CD4-positive, alpha-beta T cell treated with Interleukin-4 for 1 hour (primary cell): Measurements from ENCODE around the gene RAMP1.
"Not testable (repeated sequence)": the region's sequence is repeated elsewhere in the genome, so short reads cannot be mapped to it uniquely, and the experiment has no call there.

Experiments used
- DNase-seq, 2 donors: peaks; one replicate each; pipeline ENCODE4 v3.0.0-alpha.2; 2020 to 2022

RAMP1 gene

DNA sequence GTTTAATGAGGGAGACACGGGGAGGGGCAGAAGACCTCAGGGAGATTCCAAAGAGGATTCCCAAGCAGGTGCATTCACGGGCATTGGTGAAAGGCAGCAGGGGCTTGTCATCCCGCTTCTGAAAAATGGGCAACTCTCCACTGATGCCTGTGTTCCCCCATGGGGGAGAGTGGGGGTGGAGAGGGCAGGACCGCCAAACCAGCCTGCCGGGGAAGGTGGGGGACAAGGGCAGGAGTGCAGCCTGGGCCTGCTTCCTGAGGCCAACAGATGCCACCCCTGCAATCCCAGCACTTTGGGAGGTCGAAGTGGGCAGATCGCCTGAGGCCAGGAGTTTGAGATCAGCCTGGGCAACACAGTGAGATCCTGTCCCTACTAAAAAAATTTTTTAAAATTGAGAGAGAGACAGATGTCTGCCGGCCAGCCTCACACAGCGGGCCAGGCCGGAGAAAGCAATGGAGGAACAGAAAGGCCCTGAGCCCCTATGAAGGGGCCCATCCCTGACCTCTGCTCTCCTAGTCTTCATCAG is 62.6 kb downstream of the RAMP1 start:
- DNase-seq: no peak

DNA sequence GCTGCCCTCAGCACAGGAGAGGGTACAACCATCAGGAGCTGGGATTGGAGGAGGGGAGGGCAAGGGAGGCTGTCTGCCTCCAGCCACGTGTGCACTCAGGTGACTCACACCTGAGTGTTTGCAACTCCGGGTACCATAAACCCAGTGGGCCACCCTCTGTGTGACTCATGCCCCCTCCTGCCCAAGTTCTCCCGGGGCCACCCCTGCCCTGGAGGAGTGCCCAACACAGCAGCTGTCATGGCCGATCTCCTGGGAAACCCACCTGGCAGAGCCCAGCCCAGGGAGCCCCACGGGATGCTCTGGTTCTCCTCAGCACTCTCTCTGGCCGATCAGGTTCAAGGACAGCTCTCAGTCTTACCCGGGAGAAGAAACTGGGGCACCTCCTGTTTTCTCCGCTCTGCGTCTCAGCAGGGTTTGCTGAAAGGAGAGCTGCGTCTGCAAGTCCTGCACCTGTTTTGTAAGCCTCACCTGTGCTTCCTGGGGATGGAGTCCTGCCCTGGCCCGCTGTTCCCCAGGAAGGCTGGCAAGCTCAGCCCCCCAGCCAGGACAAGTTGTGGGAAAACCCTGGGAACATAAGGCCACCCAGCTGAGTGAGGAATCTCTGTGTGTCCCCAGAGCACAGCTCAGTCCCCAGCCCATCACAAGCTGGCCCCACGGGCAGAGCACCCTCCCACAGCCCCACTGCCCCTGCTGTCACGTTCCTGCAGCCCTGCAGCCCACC is 63.4 kb downstream of the RAMP1 start:
- no peak for DNase-seq

DNA sequence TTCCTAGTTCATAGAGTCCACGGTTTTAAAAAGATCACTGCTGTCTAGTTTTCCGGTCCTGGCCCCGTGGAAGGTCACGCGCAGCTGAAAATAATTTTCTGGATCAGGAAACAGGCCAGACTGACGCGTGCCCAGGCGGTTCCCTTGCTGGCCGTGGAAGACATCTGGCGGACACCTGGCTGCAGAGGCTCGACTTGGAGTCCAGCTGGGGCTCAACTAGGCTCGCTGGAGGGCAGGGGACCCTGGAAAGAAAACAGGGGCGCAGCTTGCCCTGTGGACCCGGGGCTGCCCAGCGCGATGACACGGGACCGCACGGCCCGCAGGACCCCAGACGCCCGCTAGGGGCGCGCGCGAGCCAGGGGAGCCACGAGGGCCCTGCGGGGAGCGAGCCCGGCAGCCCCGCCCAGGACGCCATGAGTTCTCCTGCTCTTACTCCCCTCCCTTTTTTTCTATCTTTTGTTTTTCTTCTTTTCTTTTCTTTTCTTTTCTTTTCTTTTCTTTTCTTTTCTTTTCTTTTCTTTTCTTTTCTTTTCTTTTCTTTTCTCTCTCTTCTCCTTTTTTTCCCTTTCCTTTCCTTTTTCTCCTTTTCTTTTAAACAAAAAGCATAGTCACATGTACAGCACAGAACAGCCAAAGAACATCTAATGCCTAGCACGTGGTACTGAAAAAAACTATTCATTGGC is 64.2 kb downstream of the RAMP1 start:
- DNase-seq: peak; percentile 74 to 77

DNA sequence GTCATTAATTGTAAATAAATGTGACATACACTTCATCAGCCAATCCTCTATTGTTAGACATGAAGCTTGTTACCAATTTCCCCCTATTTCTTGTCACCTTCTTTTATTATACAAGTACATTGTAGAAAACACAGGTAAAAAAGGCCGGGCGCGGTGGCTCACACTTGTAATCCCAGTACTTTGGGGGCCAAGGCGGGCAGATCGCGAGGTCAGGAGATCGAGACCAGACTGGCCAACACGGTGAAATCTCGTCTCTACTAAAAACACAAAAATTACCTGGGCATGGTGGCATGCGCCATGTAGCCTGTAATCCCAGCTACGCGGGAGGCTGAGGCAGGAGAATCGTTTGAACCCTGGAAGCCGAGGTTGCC is 64.7 kb downstream of the RAMP1 start:
- DNase-seq: no peak

DNA sequence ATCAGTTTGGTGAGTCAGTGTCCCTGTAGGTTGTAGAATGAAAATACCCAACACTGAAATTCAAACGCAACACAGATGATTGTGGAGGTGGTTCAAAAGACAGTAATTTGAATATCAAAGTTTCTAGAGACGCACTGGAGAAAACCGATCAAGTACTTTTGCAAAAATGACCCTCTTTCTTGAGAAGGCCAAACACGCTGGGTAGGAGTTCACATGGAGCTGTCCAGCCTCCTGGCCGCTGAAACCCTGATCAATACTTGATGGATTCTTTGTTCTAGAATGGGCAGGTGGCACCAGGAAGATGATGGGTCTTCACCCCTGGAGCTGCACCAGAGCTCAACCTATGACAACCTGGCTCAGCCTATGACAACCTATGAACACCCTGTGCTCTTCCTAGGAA is 67.7 kb downstream of the RAMP1 start:
- DNase-seq: no peak

DNA sequence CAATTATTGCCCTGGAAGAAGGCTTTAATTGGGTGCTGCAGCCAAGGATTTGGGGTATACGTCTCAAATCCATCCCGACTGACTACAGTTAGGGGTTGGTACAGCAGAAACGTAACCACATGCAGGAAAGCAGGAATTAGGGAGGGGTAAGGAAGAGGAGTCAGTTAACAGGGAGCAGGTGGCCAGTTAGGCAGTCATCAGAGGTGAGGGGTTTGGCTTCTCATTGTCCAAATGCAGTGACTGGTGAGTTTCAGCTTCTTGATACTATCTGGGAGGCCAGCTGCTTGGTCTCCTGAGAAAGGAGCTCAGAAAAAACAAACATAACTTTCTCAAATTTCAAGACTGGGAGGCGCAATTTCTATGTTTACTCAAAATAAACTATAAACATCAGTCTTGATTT is 68.6 kb downstream of the RAMP1 start:
- no peak for DNase-seq

DNA sequence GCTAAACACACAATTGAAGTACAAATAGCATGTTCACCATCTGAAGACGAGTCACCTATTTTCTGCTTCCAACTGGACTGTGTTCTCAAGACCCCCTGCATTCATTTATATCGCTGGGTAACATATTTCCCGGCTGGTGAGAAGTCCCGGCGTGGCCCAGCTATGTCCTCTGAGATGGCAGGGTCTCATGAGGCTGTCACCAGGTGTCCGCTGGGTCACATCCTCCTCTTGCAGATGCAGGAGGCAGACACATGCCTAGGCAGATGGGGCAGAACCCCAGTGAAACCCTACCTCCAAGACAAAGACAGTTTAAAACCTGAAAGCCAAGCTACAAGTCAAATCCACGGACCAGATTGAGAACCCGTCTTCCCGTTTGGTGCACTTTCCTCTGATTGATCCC is 70.6 kb downstream of the RAMP1 start:
- DNase-seq: no peak

DNA sequence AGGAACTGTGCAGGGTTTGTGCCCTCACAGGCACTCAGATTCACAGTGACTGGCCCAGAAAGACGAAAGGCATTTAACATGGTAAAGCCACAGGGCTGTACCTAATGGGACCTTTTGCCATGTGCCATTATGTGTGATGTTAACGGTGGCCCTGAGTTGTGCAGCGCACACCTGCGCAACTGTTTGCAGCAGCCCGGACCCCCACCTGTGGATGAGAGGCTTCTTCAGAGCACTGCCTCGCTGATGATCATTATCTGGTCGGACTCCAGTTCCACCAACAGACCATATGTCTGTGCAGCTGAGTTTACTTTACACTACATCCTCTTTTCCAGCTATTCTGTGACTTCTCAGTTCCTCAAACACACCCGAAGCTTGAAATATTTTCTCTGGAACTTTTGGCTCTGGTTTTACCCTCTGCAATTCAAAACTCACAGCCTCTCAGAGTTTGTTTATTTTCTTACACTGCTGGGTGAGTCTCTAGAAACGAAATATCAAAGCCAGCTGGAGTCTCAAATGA is 71.8 kb downstream of the RAMP1 start:
- DNase-seq: no peak

DNA sequence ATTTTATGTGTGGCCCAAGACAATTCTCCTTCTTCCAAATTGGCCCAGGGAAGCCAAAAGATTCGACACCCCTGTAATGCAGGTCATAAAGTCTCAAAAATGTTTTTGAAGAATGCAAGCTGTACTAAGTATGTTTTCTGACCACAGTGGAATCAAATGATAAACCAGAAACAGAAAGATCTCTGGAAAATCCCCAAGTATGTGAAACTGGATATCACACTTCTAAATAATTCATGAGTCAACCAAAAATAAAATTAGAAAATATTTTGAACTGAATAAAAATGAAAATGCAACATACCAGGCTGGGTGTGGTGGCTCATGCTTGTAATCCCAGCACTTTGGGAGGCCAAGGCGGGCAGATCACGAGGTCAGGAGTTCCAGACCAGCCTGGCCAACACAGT is 73.3 kb downstream of the RAMP1 start:
- DNase-seq: no peak

DNA sequence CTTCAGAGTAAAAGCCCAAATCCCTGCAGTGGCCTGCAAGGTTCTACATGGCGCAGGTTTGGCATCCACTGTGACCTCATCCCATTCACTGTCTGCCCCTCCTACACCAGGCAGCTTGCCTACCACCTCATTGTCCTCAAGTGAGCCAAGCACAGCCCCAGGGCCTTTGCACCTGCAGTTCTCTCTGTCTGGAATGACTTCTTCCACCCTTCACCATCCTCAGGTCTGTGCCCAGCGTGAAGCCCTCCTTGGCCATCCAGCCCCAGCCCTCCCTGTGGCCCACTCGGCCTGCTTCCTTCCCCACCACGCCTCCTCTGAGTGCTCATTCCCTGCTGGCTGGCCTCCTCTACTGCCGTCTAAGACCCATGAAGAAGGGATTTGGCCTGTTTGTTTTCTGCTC is 74.8 kb downstream of the RAMP1 start:
- DNase-seq: no peak

DNA sequence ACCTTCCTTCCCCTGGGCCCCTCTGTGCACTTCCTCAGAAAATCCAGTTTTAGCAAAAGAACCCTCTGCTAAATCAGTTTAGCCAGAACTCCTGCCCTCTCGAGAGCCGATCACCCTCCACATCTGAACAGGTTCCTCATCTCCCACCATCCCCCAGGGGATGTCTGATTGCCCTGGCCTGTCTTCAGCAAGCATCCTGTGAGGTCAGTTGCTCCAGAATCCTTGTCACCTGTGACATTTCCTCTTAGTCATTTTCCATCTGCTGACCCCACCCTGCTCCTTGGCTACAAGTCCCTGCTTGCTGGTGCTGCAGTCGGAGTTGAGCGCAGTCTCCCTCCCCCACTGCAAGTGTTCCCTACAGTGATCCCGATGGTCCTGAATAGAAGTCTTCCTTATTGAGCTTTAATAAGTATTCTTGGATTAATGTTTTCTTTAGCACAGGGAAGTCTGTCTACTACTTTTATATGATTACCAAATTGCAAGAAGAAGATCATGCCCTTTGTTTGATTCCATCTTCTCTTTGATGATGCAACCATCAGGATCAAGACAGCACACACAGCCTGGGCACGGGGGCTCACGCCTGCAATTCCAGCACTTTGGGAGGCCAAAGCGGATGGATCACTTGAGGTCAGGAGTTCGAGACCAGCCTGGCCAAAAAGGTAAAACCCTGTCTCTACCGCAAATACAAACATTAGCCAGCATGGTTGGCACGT is 76.5 kb downstream of the RAMP1 start:
- DNase-seq: no peak

DNA sequence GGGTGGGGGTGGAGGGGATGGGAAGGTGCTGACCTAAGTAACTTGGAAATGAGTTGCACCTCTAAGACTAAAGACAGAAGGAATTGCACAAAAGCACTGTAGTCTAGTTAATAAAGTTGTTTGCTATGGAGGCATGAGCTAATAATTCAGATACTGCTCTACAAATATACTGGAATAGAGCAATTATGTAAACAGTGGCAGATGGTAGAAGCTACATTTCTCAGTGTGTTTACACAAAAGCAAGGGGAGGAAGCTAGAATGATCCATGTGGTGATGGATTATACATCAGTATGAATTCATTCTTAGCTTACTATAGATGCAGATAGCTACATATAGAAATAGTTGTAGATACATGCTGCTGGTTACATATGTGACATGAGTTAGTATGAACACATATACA is 79.8 kb downstream of the RAMP1 start:
- DNase-seq: no peak

DNA sequence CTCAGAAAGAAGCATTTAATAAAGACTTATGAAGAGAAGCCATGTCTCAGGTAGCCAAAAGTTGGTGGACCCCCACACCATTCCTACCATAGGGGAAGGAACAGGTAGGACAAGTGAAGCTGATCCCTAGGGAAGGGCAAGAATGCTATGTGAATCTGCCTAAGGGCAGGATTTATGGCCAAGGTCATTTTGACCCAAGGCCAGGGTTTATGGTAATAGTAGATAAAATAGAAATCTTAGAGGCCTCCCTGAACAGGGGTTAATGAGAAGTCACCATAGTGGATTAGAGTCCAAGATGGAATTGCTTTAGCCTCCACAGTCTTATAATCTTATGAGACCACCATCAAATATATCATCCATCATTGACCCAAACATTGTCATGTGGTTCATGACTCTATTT is 81.4 kb downstream of the RAMP1 start:
- no peak for DNase-seq

DNA sequence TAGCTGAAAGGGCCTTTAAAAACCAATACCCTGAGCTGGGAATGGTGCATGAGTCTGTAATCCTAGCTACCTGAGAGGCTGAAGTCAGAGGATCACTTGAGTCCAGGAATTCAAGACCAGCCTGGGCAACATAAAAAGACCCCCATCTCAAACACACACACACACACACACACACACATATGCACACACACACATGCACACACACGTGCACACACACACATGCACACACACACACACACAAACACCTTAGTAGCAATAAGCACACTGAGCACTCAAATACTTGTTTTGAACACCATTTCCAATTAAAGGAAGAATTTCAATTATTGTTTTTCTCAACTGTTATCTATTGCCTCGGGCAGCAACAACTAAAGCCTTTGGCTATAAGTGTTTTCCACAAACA is 81.8 kb downstream of the RAMP1 start:
- no peak for DNase-seq

DNA sequence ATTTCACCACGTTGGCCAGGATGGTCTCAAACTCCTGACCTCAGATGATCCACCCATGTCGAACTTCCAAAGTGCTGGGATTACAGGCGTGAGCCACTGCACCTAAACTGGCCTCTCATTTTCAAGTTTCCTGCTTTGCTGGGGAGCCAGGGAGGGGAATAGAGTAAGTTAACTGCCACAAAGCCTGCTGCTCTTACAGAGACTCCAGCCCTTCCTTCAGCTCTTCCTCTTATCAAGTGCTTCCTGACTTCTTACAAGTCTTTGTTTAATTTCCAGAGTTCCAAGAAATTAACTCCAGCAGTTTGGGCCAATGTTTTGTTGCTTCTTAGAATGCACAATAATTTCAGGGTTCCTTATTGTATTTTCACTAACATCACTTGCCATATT is 83.1 kb downstream of the RAMP1 start:
- DNase-seq: no peak

DNA sequence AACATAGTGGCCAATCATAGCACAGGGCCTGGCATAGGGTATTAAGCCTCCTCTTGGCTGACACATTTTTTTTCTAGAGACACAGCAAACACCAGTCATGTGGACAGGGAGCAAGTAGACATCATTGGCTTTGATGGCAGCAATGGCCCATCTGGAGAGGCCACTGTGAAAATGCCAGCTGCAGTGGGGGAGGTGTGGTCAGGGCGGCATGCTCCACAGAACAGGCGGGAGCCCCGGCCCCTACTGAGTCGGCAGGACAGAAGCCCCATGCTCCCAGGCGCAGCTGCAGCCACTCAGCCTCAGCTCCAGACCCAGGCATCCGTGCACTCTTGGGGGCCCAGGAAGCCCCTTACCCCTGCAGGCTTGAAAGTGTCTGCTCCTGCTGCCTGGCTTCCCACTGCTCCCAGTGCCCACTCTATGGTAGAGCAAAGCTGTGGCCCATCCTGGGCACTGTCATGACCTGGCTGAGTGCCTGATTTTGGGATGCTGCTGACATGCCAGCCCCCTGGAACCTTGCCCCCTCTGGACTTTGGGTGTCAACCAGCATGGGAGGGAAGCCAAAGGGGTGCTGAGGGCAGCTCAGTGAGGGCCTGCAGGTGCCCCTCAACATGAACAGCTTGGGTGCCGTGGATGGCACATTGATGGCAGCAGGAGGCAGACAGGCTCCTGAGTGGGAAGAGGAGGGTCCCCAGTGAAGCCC is 84.1 kb downstream of the RAMP1 start:
- no peak for DNase-seq

DNA sequence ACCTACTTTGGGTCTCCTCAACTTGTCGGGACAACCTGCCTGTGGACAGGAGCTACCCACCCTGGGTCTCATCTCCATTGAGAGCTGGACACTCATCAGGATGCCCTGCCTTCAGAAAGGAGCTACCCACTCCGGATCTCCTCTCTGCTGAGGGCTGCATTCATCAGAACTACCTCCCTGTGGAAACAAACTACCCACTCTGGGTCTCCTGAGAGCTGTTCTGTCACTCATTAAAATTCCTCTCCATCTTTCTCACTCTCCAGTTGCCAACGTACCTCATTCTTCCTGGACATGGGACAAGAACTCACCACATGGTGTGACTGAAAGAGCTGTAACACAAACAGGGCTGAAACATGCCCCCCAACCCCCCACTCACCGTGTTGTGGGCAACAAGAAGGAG is 84.9 kb downstream of the RAMP1 start:
- no peak for DNase-seq

DNA sequence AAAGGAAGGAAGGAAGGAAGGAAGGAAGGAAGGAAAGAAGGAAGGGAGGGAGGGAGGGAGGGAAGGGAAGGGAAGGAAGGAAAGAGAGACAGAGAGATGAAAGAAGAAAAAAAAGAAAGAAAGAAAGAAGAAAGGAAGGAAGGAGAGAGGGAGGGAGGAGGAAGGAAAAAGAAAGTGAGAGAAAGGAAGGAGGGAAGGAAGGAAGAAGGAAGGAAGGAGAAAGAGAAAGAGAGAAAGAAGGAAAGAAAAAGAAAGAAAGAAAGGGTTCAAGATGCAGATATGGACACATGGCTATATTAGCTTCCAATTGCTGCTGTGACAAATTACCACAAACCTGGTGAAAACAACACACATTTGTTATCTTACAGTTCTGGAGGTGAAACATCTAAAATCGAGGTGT is 87.0 kb downstream of the RAMP1 start:
- no peak for DNase-seq

DNA sequence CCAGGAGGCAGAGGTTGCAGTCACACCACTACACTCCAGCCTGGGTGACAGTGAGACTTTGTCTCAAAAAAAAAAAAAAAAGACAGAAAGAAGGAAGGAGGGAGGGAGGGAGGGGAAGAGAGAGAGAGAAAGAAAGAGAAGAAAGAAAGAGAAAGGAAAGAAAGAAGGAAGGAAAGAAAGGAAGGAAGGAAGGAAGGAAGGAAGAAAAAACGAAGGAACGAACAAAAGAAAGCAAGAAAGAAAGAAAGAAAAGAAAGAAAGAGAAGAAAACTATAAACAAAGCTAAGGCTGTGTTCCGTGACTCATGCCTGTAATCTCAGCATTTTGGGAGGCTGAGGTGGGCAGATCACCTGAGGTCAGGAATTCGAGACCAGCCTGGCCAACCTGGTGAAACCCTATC is 91.9 kb downstream of the RAMP1 start:
- DNase-seq: not testable (repeated sequence)

DNA sequence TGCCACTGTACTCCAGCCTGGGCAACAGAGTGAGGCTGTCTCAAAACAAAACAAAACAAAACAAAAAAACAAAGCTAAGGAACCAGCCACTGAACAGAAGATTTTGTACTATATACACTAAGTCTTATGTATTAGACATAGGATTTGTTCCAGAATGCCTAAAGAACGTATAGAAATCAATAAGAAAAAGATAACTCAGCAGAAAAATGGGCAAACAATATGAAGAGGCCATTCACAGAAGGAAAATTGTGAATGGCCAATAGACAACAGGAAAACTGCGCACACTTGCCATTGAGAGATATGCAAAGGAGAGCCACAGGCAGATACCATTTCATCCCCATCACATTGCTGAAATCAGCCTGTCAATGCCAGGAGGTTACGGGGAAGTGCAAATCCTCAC is 92.5 kb downstream of the RAMP1 start:
- DNase-seq: no peak

DNA sequence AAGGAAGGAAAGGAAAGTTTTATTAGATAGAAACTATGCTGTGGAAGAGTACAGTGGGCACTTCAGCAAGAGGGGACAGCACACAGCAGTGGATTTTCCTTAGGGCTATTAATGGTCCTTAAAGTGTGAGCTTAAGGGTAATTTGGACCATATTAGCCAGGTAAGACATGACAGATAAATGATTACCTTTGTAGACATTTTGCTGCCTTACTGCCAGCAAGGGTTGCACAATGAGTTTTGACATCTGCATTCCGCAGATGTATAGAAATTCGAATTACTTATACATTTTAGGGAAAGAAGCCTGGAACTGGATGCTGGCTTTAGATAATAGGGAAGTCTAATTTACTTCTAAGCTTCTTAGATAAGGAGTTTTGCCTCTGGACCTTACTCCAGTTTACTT is 93.4 kb downstream of the RAMP1 start:
- DNase-seq: no peak

DNA sequence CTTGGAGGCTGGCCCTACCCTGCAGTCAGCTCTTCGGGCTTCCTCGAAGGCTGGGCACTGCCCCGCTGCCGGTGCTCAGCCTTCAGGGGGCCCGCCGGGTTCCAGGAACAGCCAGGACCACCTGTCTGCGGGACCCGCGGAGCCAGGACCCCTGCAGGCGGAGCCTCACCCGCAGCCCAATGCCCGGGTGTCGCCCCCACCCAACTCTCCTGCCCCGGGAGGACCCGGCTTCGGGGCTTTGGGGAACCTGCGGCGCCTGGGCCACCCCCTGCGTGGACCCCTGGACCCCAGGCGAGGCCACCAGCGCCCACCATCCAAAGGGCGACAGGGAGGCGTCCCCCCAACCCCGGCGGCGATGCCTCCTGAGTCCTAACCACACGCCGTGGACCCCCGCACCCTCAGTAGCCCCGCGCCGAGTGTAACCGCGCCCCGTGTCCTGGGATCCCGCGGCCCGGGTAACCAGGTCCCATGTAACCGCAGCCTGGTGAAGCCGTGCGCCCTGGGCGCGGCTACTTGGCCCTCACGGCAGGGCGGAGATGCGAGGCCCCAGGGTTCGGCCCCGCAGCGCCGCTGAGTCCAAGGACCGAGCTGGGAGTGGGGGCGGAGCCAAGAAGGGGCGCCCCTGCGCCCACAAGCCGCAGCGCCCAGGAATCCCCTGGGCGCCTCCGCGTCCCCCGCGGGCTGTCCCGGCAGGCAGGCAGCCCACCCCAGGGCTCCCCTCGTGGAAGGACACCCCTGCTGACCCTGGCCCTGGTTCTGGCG is 96.4 kb downstream of the RAMP1 start:
- no peak for DNase-seq

DNA sequence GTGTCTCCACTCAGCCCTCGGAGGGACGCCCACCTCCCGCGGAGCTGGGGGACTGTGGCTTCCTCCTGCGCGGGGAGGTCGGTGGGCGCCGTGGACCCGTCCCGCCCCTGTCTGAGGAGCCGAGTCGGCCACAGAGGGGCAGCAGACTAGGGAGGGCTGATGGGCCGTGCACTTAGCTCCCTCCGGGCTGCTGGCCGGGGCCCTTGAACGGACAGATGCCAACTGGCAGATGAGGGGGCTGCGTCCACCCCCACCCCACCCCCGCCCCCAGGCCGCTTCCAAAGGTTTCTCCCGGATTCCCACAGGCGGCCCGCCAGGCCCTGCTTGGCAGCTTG is 96.9 kb downstream of the RAMP1 start:
- no peak for DNase-seq
